Measurements from ENCODE around the gene ENPP3. TPM values are rescaled to one million over a fixed set of nuclear protein-coding genes. Genes with fewer than 3 reads are reported as not detected.
"Not testable (repeated sequence)": the region's sequence is repeated elsewhere in the genome, so short reads cannot be mapped to it uniquely, and the experiment has no call there.

The ENPP3 gene
- polyA plus RNA-seq, 4 donors, result 7.2 to 12.6 (median 10.5) TPM

- DNase-seq (ENCODE audit: low read depth in 4 of 4, low spot score in 2 of 4), result no peak
Observed at GRCh38 chr6:131731224-131731623, 94.1 kb downstream of the ENPP3 start.

GRCh38 chr6:131733376-131734016 is 96.4 kb downstream of the ENPP3 start:
- no peak for DNase-seq (ENCODE audit: low read depth in 4 of 4, low spot score in 2 of 4)

- no peak for DNase-seq (ENCODE audit: low read depth in 4 of 4, low spot score in 2 of 4)
Observed at GRCh38 chr6:131736003-131736596, 99.0 kb downstream of the ENPP3 start.

GRCh38 chr6:131736811-131737210 is 99.7 kb downstream of the ENPP3 start:
- DNase-seq (ENCODE audit: low read depth in 4 of 4, low spot score in 2 of 4), result no peak

- DNase-seq (ENCODE audit: low read depth in 4 of 4, low spot score in 2 of 4), result no peak
Observed at GRCh38 chr6:131739136-131739535, 102.0 kb downstream of the ENPP3 start.

- no peak for DNase-seq (ENCODE audit: low read depth in 4 of 4, low spot score in 2 of 4)
Observed at GRCh38 chr6:131740161-131740560, 103.1 kb downstream of the ENPP3 start.

GRCh38 chr6:131741688-131742393 is 104.7 kb downstream of the ENPP3 start:
- DNase-seq (ENCODE audit: low read depth in 4 of 4, low spot score in 2 of 4), result no peak

GRCh38 chr6:131744432-131745287 is 107.6 kb downstream of the ENPP3 start:
- DNase-seq (ENCODE audit: low read depth in 4 of 4, low spot score in 2 of 4), result no peak

- no peak for DNase-seq (ENCODE audit: low read depth in 4 of 4, low spot score in 2 of 4)
Observed at GRCh38 chr6:131745476-131745875, 108.4 kb downstream of the ENPP3 start.

- DNase-seq (ENCODE audit: low read depth in 4 of 4, low spot score in 2 of 4), result no peak
Observed at GRCh38 chr6:131747821-131748353, 110.8 kb downstream of the ENPP3 start.

GRCh38 chr6:131749023-131749422 is 111.9 kb downstream of the ENPP3 start:
- no peak for DNase-seq (ENCODE audit: low read depth in 4 of 4, low spot score in 2 of 4)

- DNase-seq (ENCODE audit: low read depth in 4 of 4, low spot score in 2 of 4), result not testable (repeated sequence)
Observed at GRCh38 chr6:131751012-131751715, 114.1 kb downstream of the ENPP3 start.

GRCh38 chr6:131754088-131754487 is 117.0 kb downstream of the ENPP3 start:
- no peak for DNase-seq (ENCODE audit: low read depth in 4 of 4, low spot score in 2 of 4)

- no peak for DNase-seq (ENCODE audit: low read depth in 4 of 4, low spot score in 2 of 4)
Observed at GRCh38 chr6:131754715-131755567, 117.8 kb downstream of the ENPP3 start.

- no peak for DNase-seq (ENCODE audit: low read depth in 4 of 4, low spot score in 2 of 4)
Observed at GRCh38 chr6:131755597-131755996, 118.5 kb downstream of the ENPP3 start.

GRCh38 chr6:131756039-131756438 is 118.9 kb downstream of the ENPP3 start:
- no peak for DNase-seq (ENCODE audit: low read depth in 4 of 4, low spot score in 2 of 4)

GRCh38 chr6:131758920-131759319 is 121.8 kb downstream of the ENPP3 start:
- no peak for DNase-seq (ENCODE audit: low read depth in 4 of 4, low spot score in 2 of 4)

- no peak for DNase-seq (ENCODE audit: low read depth in 4 of 4, low spot score in 2 of 4)
Observed at GRCh38 chr6:131761060-131761761, 124.1 kb downstream of the ENPP3 start.

- DNase-seq (ENCODE audit: low read depth in 4 of 4, low spot score in 2 of 4), result no peak
Observed at GRCh38 chr6:131761762-131762067, 124.6 kb downstream of the ENPP3 start.

Measured in left renal cortex interstitium (tissue), 4 donors.